ENCODE data around the gene PRDM4. TPM values are rescaled to one million over a fixed set of nuclear protein-coding genes. Genes with fewer than 3 reads are reported as not detected.

The PRDM4 gene
- total RNA-seq, 4 donors from 2014 or later, result 41.6 to 71.2 (median 42.4) TPM

- in situ Hi-C loops (cut with MboI; ENCODE audit: low pct_ligation_motif_present in 1 of 4, low pct_unique_long_range_greater_than_20kb in 1 of 4, low sequenced_read_pairs in 3 of 4), result no loop called here
Measured at GRCh38 chr12:107791465-107792089, 30.6 kb upstream of the PRDM4 start.

DNA sequence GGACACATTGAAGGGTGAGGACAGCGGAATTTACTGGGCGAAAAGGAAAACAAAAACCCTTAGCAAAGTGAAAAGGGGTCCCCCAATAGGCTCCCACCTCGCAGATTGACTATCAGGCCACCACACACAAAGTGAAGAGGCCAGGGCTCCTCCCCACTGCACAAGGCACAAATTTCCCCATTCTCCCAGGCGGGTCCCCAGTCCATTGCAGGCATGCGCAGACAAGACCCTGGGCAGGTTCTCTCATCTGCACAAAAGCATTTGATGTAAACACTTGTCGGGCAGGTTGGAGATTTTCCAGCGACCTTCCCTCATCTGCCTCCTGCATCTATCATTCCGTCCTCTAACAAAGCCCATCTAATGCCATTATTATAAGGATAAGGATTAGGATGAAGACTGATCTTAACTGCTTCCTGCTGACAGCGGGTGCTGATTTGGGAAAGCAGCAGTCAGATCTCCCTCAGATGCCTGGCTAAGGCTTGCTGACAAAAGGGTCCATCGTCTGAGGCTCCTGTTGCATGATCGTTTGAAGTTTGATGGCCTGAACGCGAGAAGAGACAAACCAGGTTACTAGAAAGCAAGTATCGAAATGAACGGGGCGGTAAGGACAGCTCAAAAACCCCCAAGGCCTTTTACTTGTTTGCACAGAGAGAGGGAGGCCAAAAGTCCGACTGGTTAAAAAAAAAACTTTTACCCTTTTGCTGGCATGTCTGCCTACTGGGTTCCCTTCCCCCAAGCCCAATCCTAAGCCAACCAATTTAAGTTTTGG is 27.9 kb upstream of the PRDM4 start:
- 61 to 78% methylated on average over 6 to 17 of the region's 17 CpGs for WGBS, 2 donors (ENCODE audit: low coverage in 1 of 2)
- no peak overlapping the region for H3K27ac ChIP-seq

More at GRCh38 chr12:107791465-107792089, 30.6 kb upstream of the PRDM4 start:
- Histone ChIP-seq H3K36me3 (no peaks in the 10 kb centered on the region), H3K9me3 (no peaks in the 10 kb centered on the region), H3K27me3 (peaks cover 52% of the 10 kb centered on the region), H3K4me3 (no peak overlapping the region), H3K4me1 (no peaks in the 10 kb centered on the region), H3K27ac (no peak overlapping the region)
- TF ChIP-seq EP300 (IDR thresholded peaks at IDR 0.05; ENCODE audit: low read depth) (no peak), POLR2AphosphoS5 (IDR thresholded peaks at IDR 0.05) (no peak), CTCF (IDR thresholded peaks at IDR 0.05) (no peak), POLR2A (IDR thresholded peaks at IDR 0.05) (no peak)
- no peak for DNase-seq
- intact Hi-C loops (cut with DNase I; ENCODE audit: low total_unique reads), result no loop called here
- 42 to 50% methylated on average over 1 of the region's 1 CpG for WGBS, 2 donors (ENCODE audit: low coverage in 1 of 2)

DNA sequence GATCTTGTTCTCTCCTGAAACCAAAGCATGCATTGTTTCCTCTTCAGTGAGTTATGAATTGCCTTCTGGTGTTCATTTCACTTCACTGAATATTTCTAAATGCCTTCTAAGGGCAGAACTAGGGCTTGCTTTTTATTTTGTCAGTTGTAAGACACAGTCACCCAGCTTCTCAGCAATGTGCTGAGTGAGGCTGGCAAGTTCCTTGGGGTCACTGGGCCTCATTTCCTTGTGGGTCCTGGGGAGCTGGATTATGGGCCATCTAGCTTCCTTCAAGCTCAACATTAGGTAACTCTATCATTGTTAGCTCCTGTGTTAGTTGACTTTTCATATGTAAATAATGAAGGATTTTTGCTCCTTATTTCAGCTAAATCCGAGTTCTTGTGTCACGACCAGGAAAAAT is 27.3 kb upstream of the PRDM4 start:
- WGBS, 2 donors (ENCODE audit: low coverage in 1 of 2), result 88 to 94% methylated on average over 2 of the region's 2 CpGs

More for the DNA sequence above, 27.9 kb upstream of the PRDM4 start:
- Histone ChIP-seq H3K4me3 (no peak overlapping the region), H3K36me3 (no peaks in the 10 kb centered on the region), H3K4me1 (no peaks in the 10 kb centered on the region), H3K27me3 (peaks cover 29% of the 10 kb centered on the region), H3K9me3 (no peaks in the 10 kb centered on the region)
- in situ Hi-C loops (cut with MboI; ENCODE audit: low pct_ligation_motif_present in 1 of 4, low pct_unique_long_range_greater_than_20kb in 1 of 4, low sequenced_read_pairs in 3 of 4), result no loop called here
- TF ChIP-seq CTCF (IDR thresholded peaks at IDR 0.05) (no peak), POLR2AphosphoS5 (IDR thresholded peaks at IDR 0.05) (no peak), EP300 (IDR thresholded peaks at IDR 0.05; ENCODE audit: low read depth) (no peak), POLR2A (IDR thresholded peaks at IDR 0.05) (no peak)
- DNase-seq, result no peak
- intact Hi-C loops (cut with DNase I; ENCODE audit: low total_unique reads), result no loop called here

More for the DNA sequence above, 27.3 kb upstream of the PRDM4 start:
- Histone ChIP-seq H3K27ac (no peak overlapping the region), H3K36me3 (no peaks in the 10 kb centered on the region), H3K27me3 (peaks cover 24% of the 10 kb centered on the region), H3K4me3 (no peak overlapping the region), H3K9me3 (no peaks in the 10 kb centered on the region), H3K4me1 (no peaks in the 10 kb centered on the region)
- no peak for TF ChIP-seq POLR2AphosphoS5 (IDR thresholded peaks at IDR 0.05)
- TF ChIP-seq CTCF (IDR thresholded peaks at IDR 0.05), result no peak
- TF ChIP-seq EP300 (IDR thresholded peaks at IDR 0.05; ENCODE audit: low read depth), result no peak
- no peak for TF ChIP-seq POLR2A (IDR thresholded peaks at IDR 0.05)
- intact Hi-C loops (cut with DNase I; ENCODE audit: low total_unique reads) (no loop called here), in situ Hi-C loops (cut with MboI; ENCODE audit: low pct_ligation_motif_present in 1 of 4, low pct_unique_long_range_greater_than_20kb in 1 of 4, low sequenced_read_pairs in 3 of 4) (no loop called here)
- DNase-seq, result no peak
